ENCODE measurements around the gene TMEM192.

- TF ChIP-seq SAP30 (IDR thresholded peaks at IDR 0.05; ENCODE audit: insufficient read depth, insufficient replicate concordance, low read length), result no peak
- no peak for TF ChIP-seq ASH2L (IDR thresholded peaks at IDR 0.05; ENCODE audit: low read length)
- TF ChIP-seq RFX5 (IDR thresholded peaks at IDR 0.05; ENCODE audit: borderline replicate concordance, low read depth, low read length), result no peak
- no peak for TF ChIP-seq POLR2A (IDR thresholded peaks at IDR 0.05; ENCODE audit: control extremely low read depth in 1 of 2, low read depth in 2 of 2, low read length in 2 of 2)
- no peak for TF ChIP-seq CTCF (IDR thresholded peaks at IDR 0.05; ENCODE audit: control extremely low read depth in 1 of 3, insufficient read depth in 1 of 3, low read depth in 1 of 3, low read length in 3 of 3)
- TF ChIP-seq JUN (IDR thresholded peaks at IDR 0.05; ENCODE audit: low read depth, low read length), result no peak
- no peak for TF ChIP-seq CBX8 (IDR thresholded peaks at IDR 0.05; ENCODE audit: borderline replicate concordance, low read depth, low read length)
- no peak for TF ChIP-seq CEBPB (IDR thresholded peaks at IDR 0.05; ENCODE audit: low read depth, low read length)
- no peak for TF ChIP-seq NRF1 (IDR thresholded peaks at IDR 0.05; ENCODE audit: low read depth, low read length)
- no peak for TF ChIP-seq SIRT6 (IDR thresholded peaks at IDR 0.05; ENCODE audit: low read length)
- no peak for TF ChIP-seq ATF3 (IDR thresholded peaks at IDR 0.05; ENCODE audit: insufficient read depth, low read depth, low read length)
- TF ChIP-seq RAD21 (IDR thresholded peaks at IDR 0.05 in 1 of 2, conservative IDR thresholded peaks at IDR 0.05 in 1 of 2; ENCODE audit: low read depth in 2 of 2, low read length in 2 of 2), result no peak
- TF ChIP-seq TAF1 (IDR thresholded peaks at IDR 0.05; ENCODE audit: low read depth, low read length), result no peak
- no peak for TF ChIP-seq SIN3A (conservative IDR thresholded peaks at IDR 0.05 in 1 of 2, IDR thresholded peaks at IDR 0.05 in 1 of 2; ENCODE audit: low read depth in 1 of 2, low read length in 2 of 2)
Observed at GRCh38 chr4:165088366-165088765, 24.3 kb downstream of the TMEM192 start.

Data from H1 (cell line).